ENCODE measurements around the gene ETS1.

ETS1 gene

GRCh38 chr11:128619007-128619406 is 31.6 kb upstream of the ETS1 start:
- DNase-seq (ENCODE audit: low read depth): no peak

GRCh38 chr11:128618603-128619002 is 31.2 kb upstream of the ETS1 start:
- DNase-seq (ENCODE audit: low read depth): no peak

GRCh38 chr11:128616161-128616560 is 28.8 kb upstream of the ETS1 start:
- DNase-seq (ENCODE audit: low read depth): no peak

- no peak for DNase-seq (ENCODE audit: low read depth)
Measured at GRCh38 chr11:128615612-128616011, 28.3 kb upstream of the ETS1 start.

GRCh38 chr11:128615076-128615475 is 27.7 kb upstream of the ETS1 start:
- no peak for DNase-seq (ENCODE audit: low read depth)

- no peak for DNase-seq (ENCODE audit: low read depth)
Measured at GRCh38 chr11:128614026-128614425, 26.7 kb upstream of the ETS1 start.

- no peak for DNase-seq (ENCODE audit: low read depth)
Measured at GRCh38 chr11:128613300-128613995, 26.1 kb upstream of the ETS1 start.

GRCh38 chr11:128610721-128611617 is 23.6 kb upstream of the ETS1 start:
- no peak for DNase-seq (ENCODE audit: low read depth)

GRCh38 chr11:128609785-128610184 is 22.4 kb upstream of the ETS1 start:
- no peak for DNase-seq (ENCODE audit: low read depth)

- no peak for DNase-seq (ENCODE audit: low read depth)
Measured at GRCh38 chr11:128608746-128609407, 21.5 kb upstream of the ETS1 start.

GRCh38 chr11:128607819-128608218 is 20.5 kb upstream of the ETS1 start:
- DNase-seq (ENCODE audit: low read depth): no peak

GRCh38 chr11:128604723-128605122 is 17.4 kb upstream of the ETS1 start:
- no peak for DNase-seq (ENCODE audit: low read depth)

- no peak for DNase-seq (ENCODE audit: low read depth)
Measured at GRCh38 chr11:128603752-128604414, 16.5 kb upstream of the ETS1 start.

- no peak for DNase-seq (ENCODE audit: low read depth)
Measured at GRCh38 chr11:128603003-128603696, 15.8 kb upstream of the ETS1 start.

GRCh38 chr11:128599729-128600128 is 12.4 kb upstream of the ETS1 start:
- DNase-seq (ENCODE audit: low read depth): peak; percentile 80

- peak; percentile 62 for DNase-seq (ENCODE audit: low read depth)
Measured at GRCh38 chr11:128598506-128599150, 11.3 kb upstream of the ETS1 start.

GRCh38 chr11:128598096-128598495 is 10.7 kb upstream of the ETS1 start:
- DNase-seq (ENCODE audit: low read depth): no peak

GRCh38 chr11:128597209-128597608 is 9.9 kb upstream of the ETS1 start:
- DNase-seq (ENCODE audit: low read depth): no peak

GRCh38 chr11:128596250-128596649 is 8.9 kb upstream of the ETS1 start:
- DNase-seq (ENCODE audit: low read depth): no peak

GRCh38 chr11:128595775-128596174 is 8.4 kb upstream of the ETS1 start:
- DNase-seq (ENCODE audit: low read depth): no peak

- peak; percentile 43 for DNase-seq (ENCODE audit: low read depth)
Measured at GRCh38 chr11:128595221-128595620, 7.9 kb upstream of the ETS1 start.

Measured in iris pigment epithelial cell (primary cell).